Testis (tissue), 3 donors: ENCODE results near the gene PPFIA4. TPM values are rescaled to one million over a fixed set of nuclear protein-coding genes. Genes with fewer than 3 reads are reported as not detected.
A peak's percentile ranks its signal among the peaks of the same experiment; 100 is the strongest.

Source experiments
- DNase-seq: peaks from one replicate; pipeline ENCODE4 v3.0.0-alpha.2; 2019
- H3K27ac ChIP-seq, 2 donors: fragments of 200-600 bp; sonication (generic); one replicate each; pipeline ENCODE4 v1.5.1; 2019
- H3K27me3 ChIP-seq: fragments of 200-600 bp; sonication (generic); one replicate; pipeline ENCODE4 v1.5.1; 2019
- H3K36me3 ChIP-seq: fragments of 200-600 bp; sonication (generic); one replicate; pipeline ENCODE4 v1.5.1; 2017; ENCODE audit warnings: low read depth; ENCODE audit errors: missing control alignments
- H3K4me1 ChIP-seq: fragments of 200-600 bp; sonication (generic); one replicate; pipeline ENCODE4 v1.5.1; 2019
- H3K4me3 ChIP-seq, 2 donors: fragments of 200-600 bp; sonication (generic); one replicate each; pipeline ENCODE4 v1.5.1; 2017 to 2019
- H3K9me3 ChIP-seq: fragments of 200-600 bp; sonication (generic); one replicate; pipeline ENCODE4 v1.5.1; 2017
- CTCF ChIP-seq, 3 experiments: fragments of 450-650 bp in 2 of 3; fragments of 200-600 bp in 1 of 3; sonication (generic) in 1 of 3; IDR thresholded peaks; one replicate each; pipeline ENCODE4 v1.5.1; 2016 to 2019; ENCODE audit warnings: antibody characterized with exemption in 3 of 3, mild to moderate bottlenecking in 2 of 3, moderate library complexity in 1 of 3
- POLR2A ChIP-seq: fragments of 450-650 bp; IDR thresholded peaks from one replicate; pipeline ENCODE4 v1.6.1; 2017; ENCODE audit warnings: antibody characterized with exemption, mild to moderate bottlenecking, moderate library complexity
- WGBS, 2 donors: methylation state at CpG; one replicate each; pipeline ENCODE4 v1.1.5; 2018; 5-methylcytosine and 5-hydroxymethylcytosine counted together
- intact Hi-C: fragments of 100-400 bp; cut with DNase I; formaldehyde crosslinking; loops from one replicate; pipeline ENCODE4 v1.15.1; 2023; ENCODE audit warnings: low total_unique reads
- polyA plus RNA-seq: library from polyadenylated mRNA; stranded (reverse); fragments of 350-450 nt; fragmentation: Illumina TruSeq; extraction: RNeasy Lipid Tissue Mini Kit (QIAGEN cat#74804); gene quantifications from one replicate; pipeline ENCODE4 v1.2.3, GENCODE V29; 2014; ENCODE audit warnings: low read depth, low replicate concordance; ENCODE audit not compliant: insufficient read depth
- total RNA-seq, 2 donors: library from RNA; depleted of rRNA; stranded (reverse); fragments of >200 nt; gene quantifications; one replicate each; pipeline ENCODE4 v1.2.3, GENCODE V29; 2016

Gene PPFIA4
- total and polyA plus RNA-seq, 3 donors from 2014 or later, result 6.6 to 33.1 (median 27.2) TPM

- no peaks in the 10 kb centered on the region for H3K27me3 ChIP-seq
- peak; percentile 0 for DNase-seq
Measured at GRCh38 chr1:203033917-203034316, 7.6 kb downstream of the PPFIA4 start.

GRCh38 chr1:203034422-203035110 is 8.3 kb downstream of the PPFIA4 start:
- intact Hi-C loops, result no loop called here
- Histone ChIP-seq H3K4me1 (no peaks in the 10 kb centered on the region), H3K27me3 (no peaks in the 10 kb centered on the region), H3K9me3 (no peaks in the 10 kb centered on the region), H3K27ac (no peak overlapping the region), H3K36me3 (no peaks in the 10 kb centered on the region), H3K4me3 (no peak overlapping the region)
- no peak for TF ChIP-seq POLR2A
- TF ChIP-seq CTCF (IDR thresholded peaks at IDR 0.05), result no peak
- WGBS, 2 donors, result 65 to 86% methylated on average over 7 to 10 of the region's 10 CpGs
- peak; percentile 3 for DNase-seq

More at GRCh38 chr1:203033917-203034316, 7.6 kb downstream of the PPFIA4 start:
- no peaks in the 10 kb centered on the region for H3K9me3 ChIP-seq
- intact Hi-C loops, result no loop called here
- no peak for TF ChIP-seq POLR2A
- no peak for TF ChIP-seq CTCF (IDR thresholded peaks at IDR 0.05)
- H3K4me3 ChIP-seq, result no peak overlapping the region
- no peaks in the 10 kb centered on the region for H3K36me3 ChIP-seq
- 90 to 96% methylated on average over 2 of the region's 2 CpGs for WGBS, 2 donors
- H3K27ac ChIP-seq, result no peak overlapping the region
- no peaks in the 10 kb centered on the region for H3K4me1 ChIP-seq

- no peak overlapping the region for H3K27ac ChIP-seq
- intact Hi-C loops, result no loop called here
- H3K4me1 ChIP-seq, result no peaks in the 10 kb centered on the region
- no peaks in the 10 kb centered on the region for H3K9me3 ChIP-seq
- H3K36me3 ChIP-seq, result no peaks in the 10 kb centered on the region
- no peak overlapping the region for H3K4me3 ChIP-seq
- TF ChIP-seq CTCF (IDR thresholded peaks at IDR 0.05) (no peak), POLR2A (no peak)
- H3K27me3 ChIP-seq, result no peaks in the 10 kb centered on the region
- 77 to 81% methylated on average over 15 of the region's 15 CpGs for WGBS, 2 donors
- DNase-seq, result peak; percentile 12
Measured at GRCh38 chr1:203035111-203036000, 9.1 kb downstream of the PPFIA4 start.

- DNase-seq, result no peak
- Histone ChIP-seq H3K4me3 (no peak overlapping the region), H3K4me1 (no peaks in the 10 kb centered on the region), H3K36me3 (no peaks in the 10 kb centered on the region), H3K27me3 (no peaks in the 10 kb centered on the region), H3K27ac (no peak overlapping the region), H3K9me3 (no peaks in the 10 kb centered on the region)
- TF ChIP-seq POLR2A (no peak), CTCF (IDR thresholded peaks at IDR 0.05) (no peak)
- intact Hi-C loops, result no loop called here
- WGBS, 2 donors, result 79 to 83% methylated on average over 4 of the region's 4 CpGs
Measured at GRCh38 chr1:203036135-203036534, 9.8 kb downstream of the PPFIA4 start.
